LNCAP (cell line): Measurements from ENCODE around the gene KDM3A.

ENCODE experiments used
- CTCF ChIP-seq: fragments of 450-650 bp; IDR thresholded peaks from 2 replicates; pipeline ENCODE4 v1.5.1; 2017; ENCODE audit warnings: mild to moderate bottlenecking

Gene KDM3A

GRCh38 chr2:86512034-86512433 is 70.9 kb downstream of the KDM3A start:
- no peak for TF ChIP-seq CTCF

- TF ChIP-seq CTCF = no peak
Observed at GRCh38 chr2:86512892-86513291, 71.7 kb downstream of the KDM3A start.

GRCh38 chr2:86513948-86514660 is 72.9 kb downstream of the KDM3A start:
- no peak for TF ChIP-seq CTCF

- TF ChIP-seq CTCF = peak; percentile 46
Observed at GRCh38 chr2:86518481-86518880, 77.3 kb downstream of the KDM3A start.

GRCh38 chr2:86519349-86519748 is 78.2 kb downstream of the KDM3A start:
- TF ChIP-seq CTCF = no peak

- no peak for TF ChIP-seq CTCF
Observed at GRCh38 chr2:86520153-86520552, 79.0 kb downstream of the KDM3A start.

- no peak for TF ChIP-seq CTCF
Observed at GRCh38 chr2:86521922-86522321, 80.8 kb downstream of the KDM3A start.

GRCh38 chr2:86522711-86523110 is 81.5 kb downstream of the KDM3A start:
- TF ChIP-seq CTCF = no peak
